Stimulated activated naive CD4-positive, alpha-beta T cell treated with Interleukin-2 at 50 U/mL for 16 hours (primary cell): ENCODE results near the gene CEP128.

Experiments used
- DNase-seq: peaks from one replicate; lab custom pipeline; 2025; lab: John Stamatoyannopoulos, UW

Gene CEP128

GRCh38 chr14:80664576-80664975 lies 277.0 kb downstream of the CEP128 start:
- no peak for DNase-seq

GRCh38 chr14:80663541-80663940 lies 278.0 kb downstream of the CEP128 start:
- DNase-seq, result no peak

GRCh38 chr14:80659783-80660182 lies 281.8 kb downstream of the CEP128 start:
- no peak for DNase-seq

- no peak for DNase-seq
Observed at GRCh38 chr14:80658733-80659132, 282.8 kb downstream of the CEP128 start.

- DNase-seq, result no peak
Observed at GRCh38 chr14:80658155-80658554, 283.4 kb downstream of the CEP128 start.

- DNase-seq, result no peak
Observed at GRCh38 chr14:80653956-80654355, 287.6 kb downstream of the CEP128 start.

GRCh38 chr14:80645667-80646413 lies 295.7 kb downstream of the CEP128 start:
- DNase-seq, result no peak

GRCh38 chr14:80644826-80645225 lies 296.7 kb downstream of the CEP128 start:
- DNase-seq, result no peak

GRCh38 chr14:80638620-80639515 lies 302.7 kb downstream of the CEP128 start:
- DNase-seq, result no peak

- no peak for DNase-seq
Observed at GRCh38 chr14:80637756-80638619, 303.6 kb downstream of the CEP128 start.

- no peak for DNase-seq
Observed at GRCh38 chr14:80636071-80636470, 305.5 kb downstream of the CEP128 start.

- DNase-seq, result no peak
Observed at GRCh38 chr14:80634106-80634758, 307.3 kb downstream of the CEP128 start.

GRCh38 chr14:80629606-80630005 lies 311.9 kb downstream of the CEP128 start:
- DNase-seq, result no peak

- DNase-seq, result no peak
Observed at GRCh38 chr14:80628547-80628946, 313.0 kb downstream of the CEP128 start.

GRCh38 chr14:80627745-80628144 lies 313.8 kb downstream of the CEP128 start:
- no peak for DNase-seq

GRCh38 chr14:80624581-80624980 lies 317.0 kb downstream of the CEP128 start:
- DNase-seq, result no peak

- DNase-seq, result no peak
Observed at GRCh38 chr14:80621701-80622100, 319.8 kb downstream of the CEP128 start.

GRCh38 chr14:80620434-80620833 lies 321.1 kb downstream of the CEP128 start:
- DNase-seq, result no peak

- no peak for DNase-seq
Observed at GRCh38 chr14:80618751-80619329, 322.7 kb downstream of the CEP128 start.

GRCh38 chr14:80615831-80616230 lies 325.7 kb downstream of the CEP128 start:
- no peak for DNase-seq

- DNase-seq, result no peak
Observed at GRCh38 chr14:80609055-80609454, 332.5 kb downstream of the CEP128 start.
